HK-2 (cell line): Measurements from ENCODE around the gene SMURF2.
"Not testable (repeated sequence)": the region's sequence is repeated elsewhere in the genome, so short reads cannot be mapped to it uniquely, and the experiment has no call there.

Experiments
- DNase-seq: peaks from one replicate; pipeline ENCODE4 v3.0.0-alpha.2; 2018; ENCODE audit not compliant: unreplicated experiment

The SMURF2 gene

DNA sequence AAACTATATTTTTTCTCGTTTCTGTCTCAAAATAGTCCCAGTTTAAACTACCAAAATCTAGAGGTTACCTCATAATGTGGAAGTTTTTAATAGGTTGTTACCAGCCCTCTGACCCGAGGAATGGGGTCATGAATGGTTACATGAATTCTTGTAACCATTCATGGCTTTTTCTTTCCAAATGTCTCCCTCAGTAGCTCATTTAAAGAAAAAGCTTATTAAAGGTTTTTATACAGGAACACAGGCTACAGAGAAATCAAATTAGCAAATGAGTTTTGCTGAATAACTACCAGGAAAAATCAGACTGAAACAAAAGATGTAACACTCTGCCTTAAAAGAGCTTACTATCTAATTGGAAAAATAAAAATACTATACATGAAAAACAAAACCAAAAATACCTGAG is 63.4 kb downstream of the SMURF2 start:
- DNase-seq = no peak

DNA sequence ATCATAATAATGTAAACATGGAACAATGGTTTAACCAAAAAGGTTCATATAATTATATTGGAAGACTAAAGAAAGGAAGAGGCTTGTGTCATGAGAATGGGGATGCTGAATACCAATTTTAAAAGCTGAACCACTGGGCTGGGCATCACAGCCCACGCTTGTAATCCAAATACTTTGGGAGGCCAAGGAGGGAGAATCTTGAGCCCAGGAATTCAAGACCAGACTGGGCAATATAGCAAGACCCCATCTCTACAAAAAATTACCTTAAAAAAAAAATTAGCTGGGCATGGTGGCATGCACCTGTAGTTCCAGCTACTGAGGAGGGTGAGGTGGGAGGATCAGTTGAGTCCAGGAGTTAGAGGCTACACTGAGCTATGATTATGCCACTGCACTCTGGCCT is 65.1 kb downstream of the SMURF2 start:
- DNase-seq = no peak

DNA sequence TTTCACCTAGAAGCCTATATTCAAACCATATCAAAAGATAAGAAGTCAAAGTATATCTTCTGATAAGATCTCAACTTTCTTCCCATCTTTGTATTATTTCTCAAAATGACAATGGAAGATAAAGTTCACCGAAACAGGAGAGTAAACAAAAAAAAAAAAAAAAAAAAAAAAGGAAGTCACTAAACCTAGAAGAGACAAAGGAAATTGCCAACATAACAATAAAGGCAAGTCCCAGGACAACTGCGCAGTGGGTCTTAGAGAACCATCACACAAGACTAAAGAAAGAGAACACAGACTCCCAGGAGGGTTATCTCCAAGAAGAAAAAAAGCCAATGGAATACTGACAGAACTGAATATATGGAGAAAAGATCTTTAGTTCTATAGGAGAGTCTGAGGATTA is 65.7 kb downstream of the SMURF2 start:
- no peak for DNase-seq

DNA sequence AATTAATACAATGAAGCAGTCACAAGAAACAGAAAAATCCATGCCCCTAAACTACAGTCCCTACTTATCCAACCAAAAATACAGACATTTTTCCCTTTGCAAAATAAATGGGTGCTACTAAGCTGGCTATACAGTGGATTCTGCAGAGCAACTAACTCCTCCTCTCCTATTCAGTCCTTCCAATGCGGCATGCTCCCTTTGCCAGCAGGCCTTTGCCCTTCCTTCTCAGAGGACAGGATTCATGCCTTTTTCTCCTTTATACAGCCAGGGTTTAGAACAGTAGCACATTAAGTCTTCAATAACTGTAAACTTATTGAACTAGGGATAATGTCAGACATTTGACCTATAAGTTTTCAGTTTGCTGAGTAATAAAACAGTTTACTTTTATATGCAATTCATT is 70.2 kb downstream of the SMURF2 start:
- DNase-seq = no peak

DNA sequence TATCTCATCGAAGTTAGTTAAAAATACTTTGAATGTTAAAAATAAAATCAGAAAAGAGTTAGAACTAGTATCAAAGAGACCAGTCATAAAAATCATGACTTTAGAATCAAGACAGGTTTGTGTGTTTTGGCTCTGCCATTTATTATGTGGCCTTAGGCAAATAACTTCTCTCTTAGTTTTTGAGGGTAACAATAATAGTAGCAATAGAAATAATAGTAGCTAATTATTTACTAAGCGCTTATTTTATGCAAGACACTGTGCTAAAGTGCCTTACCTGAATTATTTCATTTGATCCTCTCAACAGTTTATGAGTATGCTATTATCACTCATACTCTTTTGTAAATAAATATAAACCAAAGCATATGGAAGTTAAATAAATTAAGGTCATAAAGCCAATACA is 77.0 kb downstream of the SMURF2 start:
- no peak for DNase-seq

DNA sequence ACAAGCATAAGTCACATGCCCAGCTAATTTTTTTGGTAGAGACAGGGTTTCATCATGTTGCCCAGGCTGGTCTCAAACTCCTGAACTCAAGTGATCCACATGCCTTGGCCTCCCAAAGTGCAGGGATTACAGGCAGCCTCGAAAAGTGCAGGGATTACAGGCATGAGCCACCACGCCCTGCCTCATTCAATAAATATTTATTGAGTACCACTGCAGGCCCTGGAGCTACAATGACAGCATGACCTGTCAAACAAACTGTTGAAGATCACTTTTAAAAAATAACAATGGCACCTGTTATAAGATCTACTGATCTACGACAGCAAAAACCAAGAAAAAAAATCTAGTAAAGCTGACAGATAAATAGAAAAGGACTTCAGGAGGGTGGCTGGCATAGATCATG is 79.1 kb downstream of the SMURF2 start:
- DNase-seq = no peak

DNA sequence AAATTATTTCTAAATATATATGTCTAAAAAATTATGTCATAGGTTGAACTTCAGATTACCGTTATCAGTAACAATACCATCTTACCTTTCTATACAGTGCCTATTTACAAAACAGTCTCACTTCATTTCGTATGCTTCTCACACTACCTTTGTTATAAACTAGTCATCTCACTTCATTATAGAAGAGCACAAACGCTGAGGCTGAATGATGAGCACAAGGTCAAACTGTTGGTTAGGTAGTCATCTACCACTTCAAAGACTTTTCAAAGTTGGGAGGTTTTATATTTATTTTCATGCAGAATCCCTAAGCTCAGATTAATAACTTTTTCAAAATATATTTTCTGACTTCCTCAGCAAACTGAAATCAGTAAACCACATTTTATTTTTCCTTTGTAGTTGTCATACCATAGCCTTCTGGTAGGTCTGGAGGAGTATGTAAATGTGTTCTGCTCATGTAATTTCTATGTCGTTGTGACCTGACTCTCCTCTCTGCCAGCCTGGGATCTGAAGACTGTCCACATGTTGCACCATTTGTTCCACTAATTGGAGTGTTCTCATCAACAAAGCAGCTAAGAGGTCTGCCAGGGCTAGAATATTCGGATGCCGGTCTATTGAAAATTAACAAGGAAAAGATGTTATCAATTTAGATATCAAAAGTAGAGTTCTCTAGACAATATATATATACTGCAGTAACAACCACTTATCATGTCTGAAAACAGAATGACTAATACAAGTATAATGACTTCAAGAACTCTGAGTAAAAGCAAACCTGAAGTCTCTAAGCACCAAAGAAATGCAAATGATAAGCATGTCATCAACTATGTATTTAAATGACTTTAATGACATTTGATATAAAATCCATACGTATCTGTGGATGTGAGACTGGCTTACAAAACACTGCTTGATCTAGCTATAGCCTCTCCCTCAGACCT is 81.5 kb downstream of the SMURF2 start:
- DNase-seq = no peak

DNA sequence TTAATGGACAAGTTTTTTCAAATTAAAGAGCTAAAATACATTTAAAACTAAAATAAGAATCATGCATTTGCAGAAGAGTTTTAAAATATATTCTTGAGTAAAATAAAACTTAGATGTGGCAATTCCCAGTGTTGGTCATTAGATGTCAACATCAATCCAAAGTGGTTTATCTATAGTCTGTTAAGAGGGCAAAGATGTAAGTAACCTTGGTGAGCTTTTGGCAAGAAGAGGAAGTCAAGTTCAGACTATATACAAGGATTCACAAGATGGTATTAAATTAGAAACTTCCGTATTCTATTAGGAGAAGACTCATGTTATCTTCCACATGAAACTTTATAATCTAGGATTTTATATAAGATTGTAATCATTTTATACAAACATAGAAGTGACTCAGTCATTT is 82.2 kb downstream of the SMURF2 start:
- no peak for DNase-seq

DNA sequence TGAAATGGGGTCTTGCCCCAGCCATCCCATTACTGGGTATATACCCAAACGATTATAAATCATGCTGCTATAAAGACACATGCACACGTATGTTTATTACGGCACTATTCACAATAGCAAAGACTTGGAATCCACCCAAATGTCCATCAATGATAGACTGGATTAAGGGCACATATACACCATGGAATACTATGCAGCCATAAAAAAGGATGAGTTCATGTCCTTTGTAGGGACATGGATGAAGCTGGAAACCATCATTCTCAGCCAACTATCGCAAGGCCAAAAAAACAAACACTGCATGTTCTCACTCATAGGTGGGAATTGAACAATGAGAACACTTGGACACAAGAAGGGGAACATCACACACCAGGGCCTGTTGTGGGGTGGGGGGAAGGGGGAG is 85.1 kb downstream of the SMURF2 start:
- not testable (repeated sequence) for DNase-seq

DNA sequence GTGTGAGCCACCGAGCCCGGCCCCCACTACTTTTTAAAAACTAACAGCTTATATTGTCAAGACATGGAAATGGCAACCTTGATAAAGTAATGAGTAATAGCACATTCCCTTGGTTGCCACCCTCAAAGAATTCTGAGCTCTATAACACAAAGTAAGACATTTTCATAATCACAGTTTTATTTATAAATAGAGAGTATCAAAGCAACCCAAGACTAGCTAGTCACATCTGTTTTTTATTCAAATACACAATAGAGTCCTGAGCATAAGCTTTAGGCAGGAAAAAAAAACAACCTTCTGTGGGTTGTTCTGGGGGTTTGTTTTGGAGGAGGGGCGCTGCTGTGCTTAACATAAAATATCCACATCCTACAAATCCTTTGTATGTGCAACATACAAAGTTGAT is 86.7 kb downstream of the SMURF2 start:
- no peak for DNase-seq

DNA sequence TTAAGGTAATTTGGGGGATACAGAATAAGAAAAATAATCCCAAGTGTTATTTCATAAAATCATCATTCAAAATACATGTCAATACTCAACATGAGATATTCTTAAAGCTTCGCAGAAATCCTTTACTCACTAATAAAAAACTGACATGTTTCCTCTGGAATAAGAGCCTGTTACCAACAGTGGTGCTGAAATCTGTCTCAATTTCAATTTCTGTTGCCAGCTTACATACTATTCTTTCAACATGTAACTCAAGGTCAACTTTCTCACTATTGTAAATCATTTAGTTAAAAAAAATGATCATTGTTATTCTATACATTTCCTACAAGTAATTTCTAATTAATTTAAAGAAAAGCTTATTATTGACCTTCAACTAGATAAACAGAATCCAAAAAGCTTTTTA is 87.5 kb downstream of the SMURF2 start:
- no peak for DNase-seq

DNA sequence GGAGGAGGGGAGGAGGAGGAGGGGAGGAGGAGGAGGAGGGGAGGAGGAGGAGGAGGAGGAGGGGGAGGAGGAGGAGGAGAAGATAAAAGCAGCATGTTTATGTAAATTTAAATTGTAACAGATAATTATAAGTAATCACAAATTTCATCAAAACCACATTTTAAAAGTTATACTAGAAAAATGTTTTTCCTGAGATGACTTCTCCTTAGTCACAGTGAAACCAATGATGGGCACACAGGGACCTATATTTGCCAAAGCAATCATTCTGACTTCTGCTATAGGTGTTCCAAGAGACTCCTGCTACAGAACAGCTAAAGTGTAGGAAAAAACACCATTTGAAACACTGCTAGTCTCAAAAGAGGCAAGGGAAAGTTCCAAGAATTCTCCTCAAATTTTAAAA is 88.9 kb downstream of the SMURF2 start:
- no peak for DNase-seq

DNA sequence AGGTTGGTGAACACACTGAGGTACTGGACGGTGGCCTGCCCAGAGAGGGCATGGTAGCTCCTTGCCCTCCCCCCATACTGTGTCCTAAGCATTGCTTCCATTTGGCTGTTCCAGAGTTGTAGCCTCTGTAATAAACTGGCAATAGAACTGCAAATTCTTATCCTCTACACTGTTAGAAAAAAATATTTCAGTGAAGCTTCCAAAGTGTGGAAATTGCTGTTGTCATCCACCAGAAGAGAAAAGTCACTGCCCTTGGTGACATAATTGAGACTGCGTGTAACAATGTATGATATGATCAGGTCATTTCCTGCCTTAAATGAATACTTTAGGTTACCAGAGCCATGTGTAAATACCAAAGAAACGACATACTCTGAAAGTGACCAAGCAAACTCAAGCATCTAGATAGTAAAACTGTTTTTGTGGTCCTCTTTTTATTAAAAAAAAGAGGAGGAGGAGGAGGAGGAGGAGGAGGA is 89.4 kb downstream of the SMURF2 start:
- DNase-seq = no peak

DNA sequence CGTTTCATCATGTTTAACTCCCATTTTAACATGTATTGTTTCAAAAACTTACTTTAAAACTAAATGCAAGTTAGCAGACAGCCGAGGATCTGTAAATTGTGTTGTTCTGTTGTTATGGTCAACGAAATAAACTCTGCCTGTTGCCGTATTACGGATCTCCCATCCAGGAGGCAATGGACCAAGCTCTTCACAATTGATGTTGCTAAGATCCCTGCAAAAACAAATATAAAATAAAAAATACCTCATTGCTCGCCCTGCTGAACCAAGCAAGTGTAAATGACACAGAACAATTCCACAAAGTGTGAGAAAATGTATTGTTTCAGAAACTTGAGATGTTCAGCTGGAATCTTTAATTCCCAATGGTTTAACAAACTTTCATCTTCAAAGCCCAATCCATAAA is 90.4 kb downstream of the SMURF2 start:
- DNase-seq = no peak

DNA sequence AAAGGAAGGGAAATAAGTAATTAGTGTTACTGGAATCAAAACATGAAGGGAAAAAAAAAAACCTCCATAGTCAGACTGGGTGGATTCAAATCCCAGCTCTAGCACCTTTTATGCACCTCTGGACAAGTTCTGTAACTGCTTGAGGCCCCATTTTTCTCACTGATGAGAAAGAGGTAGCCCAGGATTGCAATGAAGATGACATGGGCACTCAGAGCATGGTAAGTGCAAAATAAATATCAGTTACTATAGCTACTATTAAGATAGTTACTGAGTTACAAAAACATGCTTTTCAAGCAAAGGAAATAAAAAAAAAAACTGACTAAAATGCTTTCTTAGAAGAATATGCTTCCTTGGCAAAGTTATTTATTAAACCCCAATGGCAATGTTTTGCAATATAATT is 96.5 kb downstream of the SMURF2 start:
- DNase-seq = no peak

DNA sequence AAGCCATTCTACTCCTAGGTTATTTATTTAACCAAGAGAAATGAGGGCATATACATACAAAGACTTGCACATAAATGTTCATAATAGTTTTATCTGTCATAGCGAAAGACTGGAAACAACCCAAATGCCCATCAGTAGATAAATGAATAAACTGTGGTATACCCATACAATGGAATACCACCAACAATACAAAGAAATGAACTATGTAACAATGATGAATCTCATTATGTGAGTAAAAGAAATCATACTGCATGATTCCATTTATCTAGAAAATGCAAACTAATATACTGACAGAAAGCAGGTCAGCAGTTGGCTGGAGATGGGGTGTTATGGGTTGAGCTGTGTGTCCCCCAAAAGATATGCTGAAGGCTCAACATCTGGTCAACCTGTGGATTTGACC is 98.0 kb downstream of the SMURF2 start:
- no peak for DNase-seq

DNA sequence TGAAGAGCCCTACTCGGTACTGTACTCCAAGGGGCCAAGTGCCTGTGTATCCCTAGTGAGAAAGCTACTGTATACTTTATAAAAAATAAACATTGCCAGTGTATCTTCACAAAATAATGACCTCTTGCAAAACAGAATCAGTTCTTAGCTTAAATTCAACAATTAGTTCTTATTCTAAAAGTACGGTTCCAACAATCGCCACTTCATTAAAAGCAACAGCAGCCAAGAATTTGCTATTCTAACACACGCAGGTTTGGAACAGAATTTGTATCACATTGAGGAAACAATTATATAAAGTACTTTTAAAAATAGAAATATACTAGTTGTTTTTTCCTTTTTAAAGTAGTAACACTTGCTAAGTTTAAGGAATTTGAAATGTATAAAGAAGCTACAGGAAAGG is 106.8 kb downstream of the SMURF2 start:
- DNase-seq = no peak

DNA sequence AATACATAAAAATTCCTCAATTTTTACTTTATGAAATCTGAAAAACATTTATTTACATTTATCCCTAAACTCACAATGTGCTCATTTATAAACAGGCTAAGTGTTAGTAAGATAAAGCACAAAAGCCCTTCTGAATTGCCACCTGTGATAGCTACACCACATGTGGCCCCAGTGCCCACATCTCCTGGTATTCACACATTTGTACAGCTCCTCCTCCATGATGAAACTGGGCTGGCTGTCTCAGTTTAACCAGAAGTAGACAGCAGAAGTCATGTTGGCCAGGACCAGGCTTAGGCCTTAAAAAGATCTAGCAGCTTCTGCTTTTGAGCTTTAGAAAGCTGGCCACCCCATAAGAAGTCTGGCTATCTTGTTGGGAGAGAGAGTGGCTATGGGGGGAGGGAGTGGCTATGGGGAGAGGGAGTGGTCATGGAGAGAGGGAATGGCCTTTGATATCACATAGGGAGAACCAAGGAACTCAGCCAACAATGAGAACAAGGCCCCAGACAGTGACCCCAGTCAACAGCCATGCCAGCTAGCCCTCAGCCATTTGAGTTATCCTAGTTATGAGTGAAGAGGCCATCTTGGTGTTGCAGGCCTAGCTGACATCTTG is 108.0 kb downstream of the SMURF2 start:
- DNase-seq = no peak

DNA sequence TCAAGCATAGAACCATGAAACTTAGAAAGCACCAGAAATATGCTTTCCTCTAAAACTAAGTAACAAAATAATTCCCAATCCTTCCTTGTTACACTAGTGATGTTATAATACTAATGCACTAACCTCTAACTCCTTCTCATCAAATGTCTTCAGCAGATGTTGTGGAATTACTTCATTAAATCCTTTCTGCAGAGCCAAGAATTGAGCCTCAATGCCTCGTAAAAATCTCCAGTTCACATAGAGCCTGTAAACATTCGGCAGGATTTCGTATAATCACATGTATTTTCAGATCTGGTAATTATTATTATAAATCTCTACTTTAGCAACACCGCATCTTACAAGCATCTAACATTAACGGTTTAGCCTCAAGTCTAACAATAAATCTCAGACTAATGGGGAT is 110.6 kb downstream of the SMURF2 start:
- no peak for DNase-seq

DNA sequence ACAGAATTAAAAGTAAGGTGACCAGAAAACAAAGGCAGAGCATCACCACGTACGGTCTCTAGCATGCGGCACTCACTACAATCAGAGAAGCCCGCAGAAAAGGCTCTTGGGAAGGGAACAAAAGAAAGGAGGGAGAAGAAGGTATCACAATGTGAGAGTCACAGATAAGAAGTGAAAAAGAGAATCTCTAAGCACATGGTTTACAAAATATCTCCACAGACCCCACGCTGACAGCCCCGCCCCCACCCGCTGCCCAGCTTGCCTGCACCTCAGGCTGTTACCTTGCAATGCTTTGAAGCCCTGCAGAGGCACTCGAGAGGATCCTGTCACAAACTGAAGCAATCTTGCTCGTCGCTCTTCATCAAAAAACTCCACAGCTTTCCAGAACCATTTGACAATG is 114.8 kb downstream of the SMURF2 start:
- no peak for DNase-seq

DNA sequence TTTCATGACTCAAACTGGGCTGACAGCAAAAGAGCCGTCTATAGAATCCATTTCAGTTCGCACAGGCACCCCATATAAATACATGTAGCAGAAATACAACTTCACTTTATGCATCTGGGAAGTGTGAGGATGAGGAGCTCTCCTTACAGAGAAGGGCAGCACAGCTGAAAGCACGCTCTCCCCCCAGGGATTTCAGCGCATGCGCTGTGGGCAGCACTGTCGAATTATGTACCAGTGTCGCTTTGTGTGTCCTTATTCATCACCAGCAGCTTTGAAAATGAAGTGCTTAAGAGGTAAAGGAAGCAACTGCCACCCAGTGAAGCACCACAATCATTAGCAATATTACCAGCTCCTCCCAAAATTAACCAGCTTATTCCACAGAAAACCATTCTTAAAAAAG is 115.4 kb downstream of the SMURF2 start:
- no peak for DNase-seq

DNA sequence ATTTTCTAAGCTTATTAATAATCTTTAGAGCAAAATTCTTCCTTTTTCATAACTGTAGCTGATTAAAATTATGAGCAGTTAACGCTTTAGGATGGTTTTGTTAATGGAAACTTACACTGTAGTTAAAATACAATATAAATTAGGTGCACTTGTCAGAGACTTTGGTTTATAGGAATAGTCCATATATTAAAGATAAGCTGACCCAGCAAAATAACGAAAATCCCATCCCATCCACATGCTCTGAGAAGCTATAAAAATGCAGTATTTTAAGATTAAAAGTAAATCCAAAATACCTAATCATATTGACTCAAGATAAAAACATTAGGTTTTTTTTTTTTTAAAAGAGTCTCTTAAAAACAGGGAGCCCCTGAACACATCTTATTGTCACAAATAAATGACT is 117.4 kb downstream of the SMURF2 start:
- DNase-seq = no peak

DNA sequence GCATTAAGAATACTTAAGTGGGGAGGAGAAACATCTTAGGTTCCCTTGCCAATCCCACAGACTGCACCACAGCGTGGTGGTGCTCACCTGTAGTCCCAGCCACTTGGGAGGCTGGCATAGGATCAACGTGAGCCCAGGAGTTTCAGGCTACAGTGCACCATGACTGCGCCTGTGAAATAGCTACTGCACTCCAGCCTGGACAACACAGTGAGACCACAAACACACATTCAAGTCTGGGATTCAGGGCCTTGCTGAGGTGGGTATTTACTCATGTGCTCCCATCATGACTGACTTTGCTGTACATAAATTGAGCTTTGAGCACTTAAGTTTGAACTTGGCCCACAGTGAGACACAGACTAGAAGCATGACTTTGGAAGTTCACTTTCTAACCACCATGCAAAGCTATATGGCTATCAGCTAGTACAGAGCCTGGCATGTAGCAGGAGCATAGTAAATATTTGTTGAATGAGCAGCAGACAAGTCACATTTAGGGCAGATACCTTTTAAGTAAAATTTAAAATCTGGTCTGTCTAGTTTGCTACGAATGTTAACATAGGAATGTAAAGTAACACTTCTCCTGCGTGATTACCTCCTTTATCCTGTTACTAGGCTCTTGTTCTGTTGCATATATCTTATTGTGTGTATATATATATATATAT is 121.9 kb downstream of the SMURF2 start:
- no peak for DNase-seq
